ENCODE data around the gene PGLYRP2. TPM values are rescaled to one million over a fixed set of nuclear protein-coding genes. Genes with fewer than 3 reads are reported as not detected.

Gene PGLYRP2
- total and polyA plus RNA-seq, 2 donors (not counting 3 experiments of a cell fraction or from before 2014, with no cell fraction given) = 0.03 to 0.18 TPM

DNA sequence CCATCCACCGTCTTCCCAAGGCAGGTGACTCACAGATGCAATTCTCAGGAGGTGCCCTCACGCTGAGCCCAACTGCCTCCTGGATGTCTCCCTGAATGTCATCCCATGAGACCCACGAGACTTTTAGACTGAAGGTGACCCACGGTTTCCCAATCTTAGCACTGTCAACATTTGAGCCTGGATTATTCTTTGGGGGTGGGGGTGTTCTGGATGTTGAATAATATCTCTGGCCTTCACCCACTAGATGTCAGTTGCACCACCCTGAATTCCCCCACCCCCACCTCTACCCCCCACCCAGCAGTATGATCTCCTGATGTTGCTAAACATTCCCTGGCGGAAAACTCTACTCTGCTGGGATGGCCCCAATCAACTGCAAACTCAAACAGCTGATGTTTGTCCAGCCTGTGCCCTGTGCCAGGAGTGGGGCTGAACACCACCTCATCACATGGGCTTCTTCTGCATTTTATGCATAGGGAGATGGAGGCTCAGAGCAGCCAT is 26.8 kb upstream of the PGLYRP2 start:
- ChIA-PET POLR2A (no interaction called here), CTCF (interaction anchor here (0.6 to 1.0 kb wide), 4 partner anchors 22 to 895 kb away, joined by 3 to 7 read pairs (median 4); partner anchors contain the start of gene AKAP8L)
- no TSS peak for BruUV-seq (replicated peaks)
- no peak for TF ChIP-seq POLR2AphosphoS5 (IDR thresholded peaks at IDR 0.05; ENCODE audit: insufficient read depth, low read depth, low read length)
- dilution Hi-C loops (cut with MboI; ENCODE audit: extremely low pct_ligation_motif_present, low sequenced_read_pairs) = no loop called here
- Histone ChIP-seq H4K20me1 (replicated peaks; ENCODE audit: control insufficient read depth, extremely low read depth, insufficient read depth, low read length) (no peaks in the 10 kb centered on the region), H3K4me3 (replicated peaks in 1 of 3; ENCODE audit: insufficient read depth in 1 of 3, low read depth in 1 of 3, low read length in 3 of 3) (no peak overlapping the region), H3K4me1 (ENCODE audit: control insufficient read depth, extremely low read depth, insufficient read depth, low read length) (no peaks in the 10 kb centered on the region), H3K27me3 (ENCODE audit: control insufficient read depth in 2 of 2, insufficient read depth in 2 of 2, low read length in 2 of 2) (peaks cover 15 to 18% of the 10 kb centered on the region in 2 experiments), H3K36me3 (ENCODE audit: control insufficient read depth in 2 of 2, extremely low read depth in 1 of 2, insufficient read depth in 2 of 2, low read length in 2 of 2) (no peaks in the 10 kb centered on the region), H3K9me3 (replicated peaks; ENCODE audit: control insufficient read depth, insufficient read depth, low read length) (no peaks in the 10 kb centered on the region), H3K4me2 (ENCODE audit: insufficient read depth, low read length) (no peak overlapping the region), H3K9me1 (replicated peaks; ENCODE audit: control insufficient read depth, extremely low read depth, insufficient read depth, low read length) (no peaks in the 10 kb centered on the region), H3K9ac (replicated peaks; ENCODE audit: extremely low read depth, insufficient read depth, low read length) (no peak overlapping the region), H2AFZ (ENCODE audit: low read depth, low read length) (no peak overlapping the region), H3K79me2 (ENCODE audit: control insufficient read depth, insufficient read depth, low read length) (no peaks in the 10 kb centered on the region), H3K27ac (ENCODE audit: insufficient read depth, low read depth, low read length) (no peak overlapping the region)
- DNase-seq (ENCODE audit: low read depth, low spot score) = no peak
- no peak for FAIRE-seq
- intact Hi-C loops (cut with micrococcal nuclease) = no loop called here

DNA sequence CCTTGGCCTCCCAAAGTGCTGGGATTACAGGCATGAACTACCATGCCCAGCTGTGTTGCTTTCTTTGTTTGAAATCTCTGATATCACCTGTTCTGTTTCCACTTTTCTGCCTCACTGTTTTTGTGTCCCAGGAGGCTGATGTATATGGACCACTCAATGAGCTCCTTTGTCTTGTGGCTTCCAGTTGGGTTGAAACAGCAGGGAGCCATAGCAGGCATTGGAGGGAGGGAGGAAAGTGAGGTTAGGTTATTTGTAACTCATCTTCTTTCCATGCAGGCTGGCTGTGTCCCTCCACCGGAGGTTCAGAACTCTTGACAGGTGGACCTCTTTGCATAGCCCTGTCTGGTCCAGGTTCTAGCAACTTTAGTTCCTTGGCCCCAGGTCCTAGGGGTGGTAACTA is 23.0 kb upstream of the PGLYRP2 start:
- FAIRE-seq = no peak
- no peaks in the 10 kb centered on the region for H3K9me3 ChIP-seq (replicated peaks; ENCODE audit: control insufficient read depth, insufficient read depth, low read length)

More for the DNA sequence above, 23.0 kb upstream of the PGLYRP2 start:
- Histone ChIP-seq H3K9me1 (replicated peaks; ENCODE audit: control insufficient read depth, extremely low read depth, insufficient read depth, low read length) (no peaks in the 10 kb centered on the region), H3K4me3 (replicated peaks in 1 of 3; ENCODE audit: insufficient read depth in 1 of 3, low read depth in 1 of 3, low read length in 3 of 3) (no peak overlapping the region), H3K36me3 (ENCODE audit: control insufficient read depth in 2 of 2, extremely low read depth in 1 of 2, insufficient read depth in 2 of 2, low read length in 2 of 2) (no peaks in the 10 kb centered on the region), H3K79me2 (ENCODE audit: control insufficient read depth, insufficient read depth, low read length) (no peaks in the 10 kb centered on the region), H3K27me3 (ENCODE audit: control insufficient read depth in 2 of 2, insufficient read depth in 2 of 2, low read length in 2 of 2) (peaks cover 0 to 3% of the 10 kb centered on the region in 2 experiments), H2AFZ (ENCODE audit: low read depth, low read length) (no peak overlapping the region), H3K9ac (replicated peaks; ENCODE audit: extremely low read depth, insufficient read depth, low read length) (no peak overlapping the region), H3K4me2 (ENCODE audit: insufficient read depth, low read length) (no peak overlapping the region), H3K4me1 (ENCODE audit: control insufficient read depth, extremely low read depth, insufficient read depth, low read length) (no peaks in the 10 kb centered on the region), H3K27ac (ENCODE audit: insufficient read depth, low read depth, low read length) (no peak overlapping the region), H4K20me1 (replicated peaks; ENCODE audit: control insufficient read depth, extremely low read depth, insufficient read depth, low read length) (no peaks in the 10 kb centered on the region)
- no peak for DNase-seq (ENCODE audit: low read depth, low spot score)
- ChIA-PET POLR2A (no interaction called here), CTCF (no interaction called here)
- dilution Hi-C loops (cut with MboI; ENCODE audit: extremely low pct_ligation_motif_present, low sequenced_read_pairs) = no loop called here
- TF ChIP-seq MYC (IDR thresholded peaks at IDR 0.05; ENCODE audit: low read depth, low read length) (no peak), POLR2A (IDR thresholded peaks at IDR 0.05; ENCODE audit: low read depth, low read length) (no peak), POLR2AphosphoS5 (IDR thresholded peaks at IDR 0.05; ENCODE audit: insufficient read depth, low read depth, low read length) (no peak), EZH2 (IDR thresholded peaks at IDR 0.05; ENCODE audit: borderline replicate concordance, low read depth, low read length, severe bottlenecking) (no peak), FOS (IDR thresholded peaks at IDR 0.05; ENCODE audit: borderline replicate concordance, insufficient read depth, low read length) (no peak), GATA2 (IDR thresholded peaks at IDR 0.05; ENCODE audit: insufficient read depth, insufficient read length, low read depth, low read length) (no peak), JUN (IDR thresholded peaks at IDR 0.05; ENCODE audit: borderline replicate concordance, insufficient read depth, insufficient read length, low read depth) (no peak)
- TF ChIP-seq, protein P1, sequence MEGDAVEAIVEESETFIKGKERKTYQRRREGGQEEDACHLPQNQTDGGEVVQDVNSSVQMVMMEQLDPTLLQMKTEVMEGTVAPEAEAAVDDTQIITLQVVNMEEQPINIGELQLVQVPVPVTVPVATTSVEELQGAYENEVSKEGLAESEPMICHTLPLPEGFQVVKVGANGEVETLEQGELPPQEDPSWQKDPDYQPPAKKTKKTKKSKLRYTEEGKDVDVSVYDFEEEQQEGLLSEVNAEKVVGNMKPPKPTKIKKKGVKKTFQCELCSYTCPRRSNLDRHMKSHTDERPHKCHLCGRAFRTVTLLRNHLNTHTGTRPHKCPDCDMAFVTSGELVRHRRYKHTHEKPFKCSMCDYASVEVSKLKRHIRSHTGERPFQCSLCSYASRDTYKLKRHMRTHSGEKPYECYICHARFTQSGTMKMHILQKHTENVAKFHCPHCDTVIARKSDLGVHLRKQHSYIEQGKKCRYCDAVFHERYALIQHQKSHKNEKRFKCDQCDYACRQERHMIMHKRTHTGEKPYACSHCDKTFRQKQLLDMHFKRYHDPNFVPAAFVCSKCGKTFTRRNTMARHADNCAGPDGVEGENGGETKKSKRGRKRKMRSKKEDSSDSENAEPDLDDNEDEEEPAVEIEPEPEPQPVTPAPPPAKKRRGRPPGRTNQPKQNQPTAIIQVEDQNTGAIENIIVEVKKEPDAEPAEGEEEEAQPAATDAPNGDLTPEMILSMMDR (IDR thresholded peaks at IDR 0.05; ENCODE audit: extremely low read depth in 1 of 2, insufficient read depth in 1 of 2, low read depth in 1 of 2, low read length in 2 of 2) = no peak
- TF ChIP-seq, protein P2, sequence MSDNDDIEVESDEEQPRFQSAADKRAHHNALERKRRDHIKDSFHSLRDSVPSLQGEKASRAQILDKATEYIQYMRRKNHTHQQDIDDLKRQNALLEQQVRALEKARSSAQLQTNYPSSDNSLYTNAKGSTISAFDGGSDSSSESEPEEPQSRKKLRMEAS (IDR thresholded peaks at IDR 0.05; ENCODE audit: insufficient read depth, insufficient read length) = no peak
- no TSS peak for BruUV-seq (replicated peaks)
- intact Hi-C loops (cut with micrococcal nuclease) = no loop called here
